Astrocyte of the cerebellum (primary cell): ENCODE measurements around the gene PRDM16.

Experiments used
- DNase-seq: peaks from one replicate; pipeline ENCODE4 v3.0.0-alpha.2; 2011; ENCODE audit warnings: low read depth
- H3K4me3 ChIP-seq: 2 replicates; pipeline ENCODE4 v1.5.1; 2011; ENCODE audit warnings: mild to moderate bottlenecking, low read depth, low read length, moderate library complexity
- CTCF ChIP-seq: IDR thresholded peaks from 2 replicates; pipeline ENCODE4 v1.5.1; 2012; ENCODE audit warnings: low read length, low read depth, moderate library complexity, mild to moderate bottlenecking; ENCODE audit errors: missing control alignments
- in situ Hi-C: cut with HindIII; loops from 2 replicates; pipeline ENCODE4 v1.10.0; 2017; ENCODE audit warnings: low sequenced_read_pairs

Gene PRDM16

GRCh38 chr1:3251099-3251806 is 182.2 kb downstream of the PRDM16 start:
- in situ Hi-C loops = no loop called here
- DNase-seq = no peak
- H3K4me3 ChIP-seq = no peak overlapping the region
- TF ChIP-seq CTCF = no peak

GRCh38 chr1:3251807-3252428 is 182.9 kb downstream of the PRDM16 start:
- DNase-seq = no peak
- no peak overlapping the region for H3K4me3 ChIP-seq
- TF ChIP-seq CTCF = no peak
- in situ Hi-C loops = no loop called here

GRCh38 chr1:3255680-3256079 is 186.7 kb downstream of the PRDM16 start:
- no peak for TF ChIP-seq CTCF
- H3K4me3 ChIP-seq = no peak overlapping the region
- DNase-seq = no peak
- in situ Hi-C loops = no loop called here

- DNase-seq = no peak
- H3K4me3 ChIP-seq = no peak overlapping the region
- in situ Hi-C loops = no loop called here
- TF ChIP-seq CTCF = no peak
These were observed 188.8 kb downstream of the PRDM16 start for GRCh38 chr1:3257788-3258187.

- in situ Hi-C loops = no loop called here
- no peak for TF ChIP-seq CTCF
- H3K4me3 ChIP-seq = no peak overlapping the region
- DNase-seq = no peak
These were observed 189.5 kb downstream of the PRDM16 start for GRCh38 chr1:3258386-3259003.

GRCh38 chr1:3259020-3259419 is 190.0 kb downstream of the PRDM16 start:
- no peak for DNase-seq
- in situ Hi-C loops = no loop called here
- no peak overlapping the region for H3K4me3 ChIP-seq
- no peak for TF ChIP-seq CTCF
